SK-N-SH (cell line): ENCODE results near the gene CYP4F11. TPM values are rescaled to one million over a fixed set of nuclear protein-coding genes. Genes with fewer than 3 reads are reported as not detected.

ENCODE experiments used
- CTCF ChIA-PET: fragments of 300-600, 350-600 bp; formaldehyde crosslinking; extraction: SDS; loops from one replicate; lab custom pipeline; 2021; lab: Yijun Ruan, JAX
- POLR2A ChIA-PET: fragments of 350-600 bp; sonication (Branson Sonifier 250); formaldehyde crosslinking; extraction: SDS; loops from one replicate; lab custom pipeline; 2020; ENCODE audit warnings: antibody characterized with exemption, inconsistent platforms; lab: Yijun Ruan, JAX
- DNase-seq: peaks from one replicate; pipeline ENCODE4 v3.0.0; 2012
- H2AFZ ChIP-seq: fragments of 200-600 bp; sonication (generic); 2 replicates; pipeline ENCODE4 v1.8.1; 2016; ENCODE audit warnings: antibody characterized with exemption, mild to moderate bottlenecking, low read depth
- H3F3A ChIP-seq: fragments of 200-600 bp; sonication (generic); replicated peaks from 2 replicates; pipeline ENCODE3; 2016; ENCODE audit warnings: antibody characterized with exemption, mild to moderate bottlenecking; ENCODE audit not compliant: insufficient read depth
- H3K27ac ChIP-seq, 2 experiments: fragments of 200-500 bp in 1 of 2; fragments of 200-600 bp in 1 of 2; sonication (Bioruptor generic) in 1 of 2; sonication (generic), shearing (Covaris generic) in 1 of 2; 2 replicates each; pipeline versions ENCODE4 v1.5.1 to v1.6.1; 2014 to 2016; ENCODE audit warnings: low read depth in 2 of 2, inconsistent platforms in 1 of 2, low read length in 1 of 2, mild to moderate bottlenecking in 1 of 2, mixed read lengths in 1 of 2
- H3K27me3 ChIP-seq: fragments of 200-600 bp; sonication (generic), shearing (Covaris generic); 2 replicates; pipeline ENCODE4 v1.6.1; 2016; ENCODE audit warnings: mixed run types; ENCODE audit not compliant: insufficient read depth
- H3K36me3 ChIP-seq, 2 experiments: fragments of 200-500 bp in 1 of 2; fragments of 200-600 bp in 1 of 2; sonication (Bioruptor generic) in 1 of 2; sonication (generic) in 1 of 2; replicated peaks in 1 of 2; 2 replicates each; pipeline versions ENCODE3 to v1.5.1; 2014 to 2016; ENCODE audit warnings: low read length in 1 of 2, mild to moderate bottlenecking in 1 of 2; ENCODE audit not compliant: insufficient read depth in 2 of 2, control insufficient read depth in 1 of 2
- H3K4me1 ChIP-seq, 2 experiments: fragments of 200-500 bp in 1 of 2; fragments of 200-600 bp in 1 of 2; sonication (Bioruptor generic) in 1 of 2; sonication (generic), shearing (Covaris generic) in 1 of 2; 2 replicates each; pipeline versions ENCODE4 v1.5.1 to v1.6.1; 2014 to 2016; ENCODE audit warnings: low read depth in 1 of 2, low read length in 1 of 2, mixed run types in 1 of 2; ENCODE audit not compliant: insufficient read depth in 2 of 2, control insufficient read depth in 1 of 2
- H3K4me2 ChIP-seq: fragments of 200-600 bp; sonication (generic), shearing (Covaris generic); 2 replicates; pipeline ENCODE4 v1.6.1; 2017; ENCODE audit warnings: mixed run types
- H3K4me3 ChIP-seq, 2 experiments: fragments of 200-500 bp in 1 of 2; fragments of 200-600 bp in 1 of 2; sonication (Bioruptor generic) in 1 of 2; sonication (generic), shearing (Covaris generic) in 1 of 2; 2 replicates each; pipeline versions ENCODE4 v1.5.1 to v1.8.1; 2014 to 2016; ENCODE audit warnings: low read depth in 2 of 2, inconsistent platforms in 1 of 2, low read length in 1 of 2, mild to moderate bottlenecking in 1 of 2, mixed read lengths in 1 of 2, moderate library complexity in 1 of 2
- H3K79me2 ChIP-seq: fragments of 200-600 bp; sonication (generic); 2 replicates; pipeline ENCODE4 v1.8.1; 2017; ENCODE audit warnings: mild to moderate bottlenecking; ENCODE audit not compliant: insufficient read depth
- H3K9ac ChIP-seq: fragments of 200-600 bp; sonication (generic); 2 replicates; pipeline ENCODE4 v1.6.1; 2017; ENCODE audit warnings: mixed run types
- H3K9me2 ChIP-seq: fragments of 200-600 bp; sonication (generic); 2 replicates; pipeline ENCODE4 v1.6.1; 2017; ENCODE audit warnings: mixed run types
- H3K9me3 ChIP-seq: fragments of 200-600 bp; sonication (generic); 2 replicates; pipeline ENCODE4 v1.6.1; 2017; ENCODE audit warnings: mixed run types, mild to moderate bottlenecking, moderate library complexity
- H4K20me1 ChIP-seq: fragments of 200-600 bp; sonication (generic); 2 replicates; pipeline ENCODE4 v1.6.1; 2017; ENCODE audit warnings: mild to moderate bottlenecking, mixed run types; ENCODE audit not compliant: insufficient read depth
- CHD2 ChIP-seq: fragments of 150-350 bp; IDR thresholded peaks from 2 replicates; pipeline ENCODE4 v1.6.1; 2018; ENCODE audit warnings: low read length; ENCODE audit not compliant: partially characterized antibody
- CTCF ChIP-seq: fragments of 200-600 bp; sonication (generic); IDR thresholded peaks from 2 replicates; pipeline ENCODE4 v1.6.1; 2017; ENCODE audit warnings: antibody characterized with exemption, mild to moderate bottlenecking, moderate library complexity
- ELF1 ChIP-seq: IDR thresholded peaks from 2 replicates; pipeline ENCODE4 v1.4.0; 2012
- FOSL2 ChIP-seq: IDR thresholded peaks from 2 replicates; pipeline ENCODE4 v1.4.0; 2012; ENCODE audit warnings: low read depth, mild to moderate bottlenecking, moderate library complexity, borderline replicate concordance
- GATA2 ChIP-seq: sonication (generic); formaldehyde crosslinking; IDR thresholded peaks from 2 replicates; pipeline ENCODE4 v1.5.0; 2020; ENCODE audit warnings: mild to moderate bottlenecking, missing genetic modification reagents
- IRF3 ChIP-seq: fragments of 150-350 bp; IDR thresholded peaks from 2 replicates; pipeline ENCODE4 v1.6.1; 2016; ENCODE audit warnings: mild to moderate bottlenecking, low read depth, low read length
- MXI1 ChIP-seq: IDR thresholded peaks from 2 replicates; pipeline ENCODE4 v1.6.1; 2012; ENCODE audit warnings: mild to moderate bottlenecking, low read depth, low read length, improper control_type of control experiment
- NFIC ChIP-seq: IDR thresholded peaks from 2 replicates; pipeline ENCODE4 v1.4.0; 2012; ENCODE audit warnings: borderline replicate concordance
- NRF1 ChIP-seq: IDR thresholded peaks from 2 replicates; pipeline ENCODE4 v1.6.1; 2012; ENCODE audit warnings: low read depth, mild to moderate bottlenecking, low read length
- PBX3 ChIP-seq: IDR thresholded peaks from 2 replicates; pipeline ENCODE4; 2012
- POLR2AphosphoS5 ChIP-seq: IDR thresholded peaks from 2 replicates; pipeline ENCODE4 v1.6.1; 2012; ENCODE audit warnings: low read depth, low read length
- RAD21 ChIP-seq: IDR thresholded peaks from 2 replicates; pipeline ENCODE4 v1.6.1; 2012; ENCODE audit warnings: mild to moderate bottlenecking, low read length
- RCOR1 ChIP-seq: fragments of 150-350 bp; IDR thresholded peaks from 2 replicates; pipeline ENCODE4 v1.6.1; 2017; ENCODE audit warnings: antibody characterized with exemption, low read length
- SIN3A ChIP-seq: IDR thresholded peaks from 2 replicates; pipeline ENCODE4 v1.6.1; 2012; ENCODE audit warnings: low read depth, mild to moderate bottlenecking, low read length, moderate library complexity, borderline replicate concordance
- SMC3 ChIP-seq: IDR thresholded peaks from 2 replicates; pipeline ENCODE4 v1.6.1; 2012; ENCODE audit warnings: low read depth, low read length, improper control_type of control experiment
- TAF1 ChIP-seq: IDR thresholded peaks from 2 replicates; pipeline ENCODE4 v1.6.1; 2012; ENCODE audit warnings: low read depth, mild to moderate bottlenecking, low read length, moderate library complexity, borderline replicate concordance
- TEAD4 ChIP-seq: IDR thresholded peaks from 2 replicates; pipeline ENCODE4 v1.4.0; 2012; ENCODE audit warnings: mild to moderate bottlenecking, borderline replicate concordance; ENCODE audit not compliant: insufficient read depth
- USF1 ChIP-seq: IDR thresholded peaks from 2 replicates; pipeline ENCODE4 v1.4.0; 2012; ENCODE audit warnings: low read depth, borderline replicate concordance
- WGBS: methylation state at CpG from one replicate; pipeline ENCODE4 v1.1.6; 2017; ENCODE audit warnings: low lambda C conversion rate; 5-methylcytosine and 5-hydroxymethylcytosine counted together
- polyA plus RNA-seq, 3 experiments: library from polyadenylated mRNA; depleted of rRNA; stranded (reverse); fragments of >200 nt; gene quantifications; 2 replicates each; pipeline ENCODE4 v1.2.3, GENCODE V29; 2012

CYP4F11 gene
- polyA plus RNA-seq, 1 of the 3 experiments (the other 2 are of a cell fraction): 0.23 TPM

- H3K4me2 ChIP-seq: no peak overlapping the region
- no peaks in the 10 kb centered on the region for H3K9me2 ChIP-seq
- no peaks in the 10 kb centered on the region for H3K36me3 ChIP-seq
- H4K20me1 ChIP-seq: no peaks in the 10 kb centered on the region
- no peak for DNase-seq
- ChIA-PET CTCF (no interaction called here), POLR2A (no interaction called here)
- no peaks in the 10 kb centered on the region for H3K79me2 ChIP-seq
- no peak overlapping the region for H3K27ac ChIP-seq
- 0% methylated on average over 1 of the region's 2 CpGs for WGBS
- no peak overlapping the region for H2AFZ ChIP-seq
- H3K9ac ChIP-seq: no peak overlapping the region
- H3K9me3 ChIP-seq: no peaks in the 10 kb centered on the region
- no peaks in the 10 kb centered on the region for H3F3A ChIP-seq
- H3K4me1 ChIP-seq: no peaks in the 10 kb centered on the region
- H3K4me3 ChIP-seq: no peak overlapping the region
- TF ChIP-seq ELF1 (no peak), SIN3A (no peak), RCOR1 (no peak), CTCF (no peak), TAF1 (no peak), RAD21 (no peak), SMC3 (no peak), NFIC (no peak), NRF1 (no peak), IRF3 (no peak), PBX3 (no peak), GATA2 (CRISPR knock-in tag) (no peak), USF1 (no peak), CHD2 (no peak), POLR2AphosphoS5 (no peak), FOSL2 (no peak), TEAD4 (no peak), MXI1 (no peak)
- no peaks in the 10 kb centered on the region; the same call in 1 of the 2 replicates for H3K27me3 ChIP-seq
These were observed 2.6 kb upstream of the CYP4F11 start for GRCh38 chr19:15936950-15937349.
